NCI-H2107 treated with DMSO at 0.1 percent for 48 hours (cell line): ENCODE results near the gene HSH2D.

ENCODE experiments used
- DNase-seq: peaks from one replicate; lab custom pipeline; 2025; ENCODE audit not compliant: unreplicated experiment; lab: John Stamatoyannopoulos, UW

HSH2D gene

GRCh38 chr19:16191216-16191908 lies 47.9 kb downstream of the HSH2D start:
- no peak for DNase-seq

GRCh38 chr19:16193466-16193865 lies 50.0 kb downstream of the HSH2D start:
- peak; percentile 93 for DNase-seq

- DNase-seq, result no peak
Measured at GRCh38 chr19:16197188-16197621, 53.7 kb downstream of the HSH2D start.

DNA sequence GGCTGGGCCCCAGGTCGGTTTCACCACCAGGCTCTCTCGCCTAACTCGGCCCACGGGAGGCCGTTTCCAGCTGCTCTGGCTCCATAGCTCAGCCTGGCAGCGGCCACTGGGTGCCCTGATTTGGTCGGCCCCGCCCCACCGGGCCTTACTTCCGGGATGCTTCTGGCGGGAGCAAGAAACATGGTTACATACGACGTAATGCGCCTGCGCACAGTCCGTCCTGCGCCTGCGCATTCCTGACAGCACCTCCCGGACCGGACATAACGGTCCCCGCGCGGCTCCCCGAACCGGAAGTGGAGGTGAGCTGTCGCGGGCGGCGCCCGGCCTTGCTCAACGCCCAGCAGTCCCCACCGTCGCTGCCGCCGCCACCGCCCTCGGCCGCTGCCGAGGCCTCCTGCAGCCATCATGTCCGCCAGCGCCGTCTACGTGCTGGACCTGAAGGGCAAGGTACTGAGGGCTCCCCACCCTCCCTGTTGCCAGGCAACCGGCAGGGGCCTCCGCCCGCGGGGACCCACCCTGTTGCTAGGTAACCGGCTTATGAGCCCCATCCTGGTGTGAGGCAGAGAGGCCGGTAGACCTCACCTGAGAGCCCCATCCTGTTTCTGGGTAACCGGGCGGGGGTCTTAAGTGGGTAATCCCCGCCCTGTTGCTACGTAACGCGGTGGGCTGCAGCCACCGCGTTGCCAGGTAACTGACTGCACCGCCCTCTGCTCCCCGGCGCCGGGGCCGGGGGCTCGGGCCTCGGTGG lies 54.3 kb downstream of the HSH2D start, which contains the start of gene AP1M1:
Gene AP1M1, plus strand, starts transcription at position 290 of the 748 bp plus-strand sequence. Its CDS starts 116 bp downstream, at position 406.
- DNase-seq, result peak; percentile 90

- DNase-seq, result no peak
Measured at GRCh38 chr19:16198370-16198651, 54.8 kb downstream of the HSH2D start.

DNA sequence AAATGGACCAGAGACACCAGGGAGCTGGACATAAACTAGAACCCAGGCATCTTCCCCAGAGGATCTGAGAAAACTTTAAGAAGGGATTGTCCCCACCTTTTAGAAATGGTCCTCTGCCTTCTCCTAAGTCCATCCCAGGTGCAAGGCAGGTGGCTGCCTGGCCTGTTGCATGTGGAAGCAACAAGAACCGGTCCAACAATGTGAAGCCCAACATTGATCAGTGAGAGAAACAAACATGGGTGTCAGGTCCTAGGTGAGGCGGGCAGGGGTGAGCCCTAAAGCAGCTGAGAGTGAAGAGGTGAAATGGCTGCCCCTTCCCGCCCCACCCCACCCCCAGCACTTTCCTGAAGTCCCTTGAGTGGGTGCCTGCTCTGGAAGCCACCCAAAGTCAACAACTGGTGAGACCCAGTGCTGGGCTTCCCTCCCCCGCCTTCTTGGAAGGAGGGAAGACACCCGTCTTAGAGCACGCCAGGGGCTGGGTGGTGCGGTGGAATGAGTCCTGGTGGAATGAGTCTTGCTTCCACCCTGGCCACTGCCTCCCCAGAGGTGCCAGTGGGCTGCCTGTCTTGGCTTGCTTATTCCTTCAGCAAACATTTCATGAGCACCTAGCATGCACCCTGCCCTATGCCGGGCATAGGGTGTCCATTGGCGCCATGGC lies 55.9 kb downstream of the HSH2D start:
- no peak for DNase-seq

- DNase-seq, result no peak
Measured at GRCh38 chr19:16200038-16201010, 56.8 kb downstream of the HSH2D start.

DNA sequence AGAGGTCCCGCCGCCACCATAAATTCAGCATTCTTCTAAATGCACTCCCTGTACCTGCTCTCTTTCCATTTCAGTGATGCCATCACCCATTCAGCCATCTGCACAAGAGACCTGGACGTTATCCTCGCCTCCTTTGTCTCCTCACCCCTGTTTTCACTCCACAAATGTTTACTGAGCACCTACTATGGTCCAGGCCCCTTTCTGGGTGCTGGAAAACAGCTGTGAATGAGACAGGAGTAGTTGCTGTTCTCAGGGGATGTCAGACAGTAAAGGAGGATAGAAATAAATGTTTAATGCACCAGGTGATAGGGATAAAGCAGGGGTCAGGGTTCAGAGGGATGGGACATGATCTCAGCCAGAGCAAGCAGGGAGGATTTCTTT lies 57.5 kb downstream of the HSH2D start:
- DNase-seq, result no peak

GRCh38 chr19:16202320-16203255 lies 59.1 kb downstream of the HSH2D start:
- DNase-seq, result peak; percentile 55

GRCh38 chr19:16203256-16204004 lies 59.9 kb downstream of the HSH2D start:
- DNase-seq, result peak; percentile 54

DNA sequence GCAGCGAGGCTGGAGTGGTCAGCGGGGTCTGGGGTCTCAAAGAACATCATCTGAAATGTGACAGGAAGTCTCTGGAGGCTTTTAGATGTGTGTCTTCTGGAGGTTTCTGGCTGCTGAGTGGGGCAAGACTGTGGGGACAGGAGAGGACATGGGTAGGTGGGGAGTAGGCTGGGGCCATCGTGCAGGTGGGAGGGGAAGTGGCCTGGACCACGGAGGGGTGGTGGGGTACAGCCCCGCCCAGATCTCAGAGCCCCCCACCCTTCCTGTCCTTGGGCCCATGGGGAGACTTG lies 60.5 kb downstream of the HSH2D start:
- DNase-seq, result no peak

DNA sequence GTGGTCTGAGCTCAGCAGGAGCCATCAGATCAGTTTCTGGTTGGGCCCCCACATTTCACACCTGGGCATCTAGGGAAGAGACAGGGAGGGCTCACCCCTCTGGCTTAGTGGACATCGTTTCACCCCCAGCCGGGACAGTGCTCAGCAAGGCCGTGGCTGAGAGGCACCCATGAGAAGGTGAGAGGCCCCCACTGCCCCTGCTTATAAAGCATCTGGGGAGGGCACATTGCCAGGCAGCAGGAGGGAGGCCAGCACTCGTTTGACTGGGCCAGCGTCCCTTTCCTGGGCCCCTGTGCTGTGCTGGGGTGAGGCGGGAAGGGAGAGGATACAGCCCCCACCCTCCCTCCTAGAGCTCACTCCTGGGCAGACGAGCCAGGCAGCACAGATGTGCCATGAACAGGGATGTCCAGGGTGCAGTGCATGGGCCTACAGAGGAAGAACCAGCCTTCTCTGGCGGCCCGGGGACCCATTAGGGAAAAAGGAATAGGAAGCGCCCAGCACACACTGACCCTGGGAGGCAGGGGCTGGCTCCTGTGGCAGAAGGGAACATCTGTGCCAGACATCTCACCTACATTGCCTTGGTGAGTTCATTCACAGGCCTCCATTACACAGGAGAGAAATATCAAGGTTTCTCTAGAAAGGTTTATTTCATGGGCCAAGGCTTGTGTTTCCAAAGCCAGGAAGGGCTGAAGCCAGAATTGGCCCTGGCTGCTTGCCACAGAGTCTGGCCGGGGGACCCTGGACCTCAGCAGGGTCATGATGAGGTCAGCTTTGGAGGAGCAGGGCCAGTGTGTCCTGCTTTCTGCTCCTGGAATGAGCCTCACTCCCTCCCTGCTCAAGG lies 61.9 kb downstream of the HSH2D start:
- DNase-seq, result no peak

DNA sequence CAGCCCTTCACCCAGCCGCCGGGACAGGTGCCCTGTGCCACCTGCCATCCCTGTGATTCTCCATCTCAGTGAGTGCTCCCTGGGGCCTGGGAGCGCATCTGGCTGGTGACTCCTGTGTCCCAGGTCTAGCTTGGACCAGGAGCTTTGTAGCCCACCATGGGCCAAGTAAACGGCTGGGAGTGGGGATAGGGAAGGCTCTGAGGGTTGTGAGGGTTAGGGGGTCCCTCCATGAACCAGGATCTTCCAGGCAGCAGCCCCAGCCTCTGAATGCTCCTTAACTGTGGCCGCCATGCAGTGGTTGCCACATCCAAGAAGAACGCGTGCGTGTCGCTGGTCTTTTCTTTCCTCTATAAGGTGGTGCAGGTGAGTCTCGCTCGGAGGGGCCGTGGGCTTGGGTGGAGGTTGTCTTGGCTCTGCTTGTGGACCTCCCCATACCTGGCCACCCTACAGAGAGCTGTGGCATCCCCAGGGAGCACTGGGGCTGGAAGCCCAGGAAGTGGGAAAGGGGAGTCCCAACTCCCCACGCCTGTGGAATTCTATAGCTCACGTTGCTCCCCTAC lies 62.6 kb downstream of the HSH2D start:
- DNase-seq, result no peak

- no peak for DNase-seq
Measured at GRCh38 chr19:16206637-16207036, 63.2 kb downstream of the HSH2D start.

DNA sequence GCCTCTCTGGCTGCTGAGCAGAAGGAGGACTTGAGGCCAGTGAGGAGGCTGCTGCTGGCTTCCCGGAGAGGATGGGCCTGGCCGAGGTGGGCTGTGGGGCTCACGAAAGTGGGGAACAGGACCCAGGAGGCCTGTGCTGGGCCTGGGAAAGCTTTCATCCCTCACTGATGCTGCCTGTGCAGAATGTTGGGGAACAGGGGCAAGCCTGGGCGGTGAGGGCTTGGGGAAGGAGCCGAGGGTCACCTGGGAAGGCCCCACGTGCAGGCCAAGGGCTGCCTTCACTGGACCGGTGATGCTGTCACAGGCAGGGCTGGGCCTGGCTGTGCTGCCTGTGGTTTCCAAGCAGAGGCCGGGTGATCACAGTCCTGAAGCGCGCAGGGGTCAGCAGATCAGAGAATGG lies 63.6 kb downstream of the HSH2D start:
- DNase-seq, result no peak

DNA sequence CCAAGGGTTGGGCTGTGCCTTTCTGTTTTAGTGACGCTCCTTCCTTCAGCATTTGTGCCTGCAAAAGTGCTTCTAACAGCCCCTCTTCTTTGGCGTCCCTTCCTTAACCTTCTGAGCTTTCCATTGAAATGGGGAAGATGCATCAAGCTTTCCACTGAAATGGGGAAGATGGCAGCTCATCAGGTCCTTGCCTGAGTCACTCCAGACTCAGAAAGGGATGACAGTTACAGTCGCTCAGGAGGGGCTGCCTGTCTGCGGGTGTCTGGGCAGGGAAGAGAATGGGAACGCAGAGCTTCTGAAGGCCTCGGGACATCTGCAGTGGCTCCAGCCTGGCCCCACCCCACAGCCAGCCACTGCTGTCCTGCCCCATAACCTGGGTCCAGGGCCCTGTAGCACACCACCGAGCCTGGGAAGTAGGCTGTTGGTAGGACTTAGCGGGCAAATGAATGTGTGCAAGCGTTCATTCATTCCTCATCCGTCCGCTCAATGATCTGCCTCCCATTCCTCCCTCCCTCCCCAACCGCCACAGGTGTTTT lies 64.1 kb downstream of the HSH2D start:
- no peak for DNase-seq
